Hematopoietic multipotent progenitor cell treated with erythropoietin and hydrocortisone succinate and interleukin-3 and kit ligand, for 8 days (in vitro differentiated cells): ENCODE data around the gene DNM1L.

Experiments
- DNase-seq: peaks from one replicate; pipeline ENCODE4 v3.0.0-alpha.2; 2015

DNM1L gene

DNA sequence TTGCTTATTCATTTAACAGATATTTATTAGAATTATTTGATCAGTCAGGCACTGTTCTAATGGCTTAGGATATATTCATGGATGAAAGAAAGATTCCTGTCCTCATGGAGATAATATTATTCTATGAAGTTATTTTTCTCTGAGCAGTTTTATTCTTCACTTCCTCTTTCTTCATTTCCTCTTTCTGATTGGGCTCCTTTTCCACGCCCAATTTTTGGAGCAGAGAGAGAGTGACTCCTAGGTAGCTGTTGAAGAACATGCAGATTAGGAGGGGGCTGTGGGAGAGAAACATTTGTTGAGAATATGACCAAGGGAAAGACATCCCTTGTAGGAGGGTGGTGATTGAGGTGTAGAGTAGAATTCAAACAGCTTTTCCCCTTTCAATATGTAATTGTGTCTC is 82.6 kb downstream of the DNM1L start:
- DNase-seq = peak; percentile 45

DNA sequence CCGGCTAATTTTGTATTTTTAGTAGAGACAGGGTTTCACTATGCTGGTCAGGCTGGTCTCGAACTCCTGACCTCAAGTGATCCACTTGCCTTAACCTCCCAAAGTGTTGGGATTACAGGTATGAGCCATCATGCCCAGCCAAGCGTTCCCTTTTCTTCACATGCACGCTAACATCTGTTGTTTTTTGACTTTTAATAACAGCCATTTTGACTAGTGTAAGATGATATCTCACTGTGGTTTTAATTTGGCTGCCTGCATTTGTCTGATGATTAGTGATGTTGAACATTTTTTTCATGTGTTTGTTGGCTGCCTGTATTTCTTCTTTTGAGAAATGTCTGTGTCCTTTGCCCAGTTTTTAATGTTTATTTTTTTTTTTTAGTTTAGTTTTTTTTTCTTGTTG is 86.8 kb downstream of the DNM1L start:
- DNase-seq = no peak

DNA sequence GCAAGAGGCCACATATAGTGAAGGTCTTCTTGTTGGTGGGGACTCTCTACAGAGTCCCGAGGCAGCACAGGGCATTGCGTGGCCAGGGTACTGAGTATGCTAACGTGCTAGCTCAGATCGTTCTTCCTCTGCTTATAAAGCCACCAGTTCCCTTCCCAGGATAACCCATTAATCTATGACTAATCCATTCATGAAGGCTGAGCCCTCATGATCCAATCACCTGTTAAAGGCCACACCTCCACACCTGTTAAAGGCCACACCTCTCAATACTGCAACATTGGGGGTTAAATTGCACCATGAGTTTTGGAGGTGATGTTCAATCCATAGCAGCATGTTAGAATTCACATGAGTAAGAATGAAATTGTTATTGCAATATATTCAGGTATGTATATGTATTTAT is 89.4 kb downstream of the DNM1L start:
- DNase-seq = no peak

DNA sequence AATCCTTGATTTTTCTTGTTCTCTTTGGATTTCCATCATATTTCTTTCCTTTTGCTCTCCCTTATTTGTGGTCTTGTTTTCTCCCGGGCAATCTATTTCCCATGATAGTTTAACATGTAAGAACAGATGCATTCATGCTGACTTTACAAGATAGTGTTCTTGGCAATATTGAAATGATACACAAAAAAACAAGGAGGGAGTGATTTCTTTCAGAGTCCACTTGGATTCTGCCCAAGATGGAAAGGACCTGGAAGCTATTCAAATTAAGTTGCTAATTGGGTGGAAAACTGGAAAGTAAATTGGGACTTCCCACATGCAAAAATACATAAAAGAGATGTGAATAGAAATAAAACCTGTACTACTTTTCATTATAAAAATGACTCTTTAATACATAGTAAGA is 91.0 kb downstream of the DNM1L start:
- DNase-seq = no peak

DNA sequence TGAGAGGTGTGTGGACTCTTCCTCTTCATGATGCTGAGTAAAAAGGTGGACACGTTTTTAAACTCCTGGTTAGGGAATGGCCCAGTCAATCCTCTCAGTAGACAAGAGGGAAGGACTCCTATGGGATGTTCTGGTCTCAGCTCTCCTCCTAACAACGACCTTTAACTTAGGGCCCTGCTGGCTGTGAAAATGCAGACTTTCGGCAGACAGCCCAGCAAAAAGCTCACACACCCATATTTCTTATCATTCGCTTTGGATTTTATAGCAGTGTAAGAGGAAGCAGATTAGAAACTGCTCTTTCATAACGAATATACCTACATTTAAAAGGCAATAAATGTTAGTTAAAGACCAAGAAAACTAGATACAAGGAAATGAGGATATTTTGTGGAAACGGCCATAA is 94.6 kb downstream of the DNM1L start:
- no peak for DNase-seq

DNA sequence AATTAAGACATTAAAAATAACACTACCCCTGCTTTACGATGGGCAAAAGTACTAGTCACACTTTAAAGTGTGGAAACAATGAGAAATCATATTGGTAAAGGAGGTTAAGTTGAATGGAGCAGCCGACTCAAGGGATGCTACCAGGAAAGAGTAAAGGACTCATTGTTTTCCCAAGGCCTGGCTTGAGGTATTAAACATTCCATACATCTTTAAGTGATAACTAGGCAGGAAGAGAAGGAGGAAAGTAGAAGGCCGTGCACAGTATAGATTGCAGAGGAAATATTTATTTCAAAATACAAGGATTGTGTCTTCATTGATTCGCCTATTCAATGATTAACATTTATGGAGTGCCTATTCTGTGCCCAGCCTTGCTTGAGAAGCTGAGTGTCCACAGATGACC is 97.2 kb downstream of the DNM1L start:
- DNase-seq = no peak

DNA sequence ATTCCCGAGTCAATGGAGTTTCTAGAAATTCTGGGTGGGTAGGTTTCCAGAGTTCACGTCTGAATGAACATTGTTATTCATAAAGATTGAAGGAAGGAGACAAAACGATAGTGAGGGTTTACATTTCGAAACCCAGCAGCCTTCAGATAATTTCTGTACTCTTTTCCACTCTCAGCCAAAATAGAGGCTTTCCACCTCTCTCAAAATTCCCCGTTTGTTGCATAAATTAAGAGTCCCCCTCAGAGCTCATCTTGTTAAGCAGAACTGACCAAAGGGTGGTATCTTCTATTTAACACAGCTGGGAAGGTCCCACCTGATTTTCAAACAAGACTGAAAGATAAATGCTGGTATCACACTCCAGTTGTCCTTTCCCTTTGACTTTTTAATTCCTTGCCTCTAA is 98.1 kb downstream of the DNM1L start:
- DNase-seq = no peak

DNA sequence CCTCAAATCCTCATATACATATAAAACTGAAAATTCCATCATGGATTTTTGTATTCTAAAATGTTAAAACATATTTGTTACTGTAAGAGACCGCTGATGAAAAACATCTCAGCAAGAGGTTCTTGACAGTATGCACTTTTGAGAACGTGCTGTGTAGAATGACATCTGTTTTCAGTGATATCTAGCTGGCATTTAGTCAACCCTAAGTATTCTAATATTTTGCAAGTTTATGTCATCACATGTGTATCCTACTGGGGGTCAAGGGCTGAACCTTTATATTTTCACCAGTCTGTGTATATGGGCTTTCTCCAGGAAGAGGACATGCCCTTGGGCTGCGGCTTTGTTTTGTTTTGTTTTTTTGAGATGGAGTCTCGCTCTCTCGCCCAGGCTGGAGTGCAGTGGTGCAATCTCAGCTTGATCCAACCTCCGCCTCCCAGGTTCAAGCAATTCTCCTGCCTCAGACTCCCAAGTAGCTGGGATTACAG is 98.6 kb downstream of the DNM1L start:
- DNase-seq = no peak

DNA sequence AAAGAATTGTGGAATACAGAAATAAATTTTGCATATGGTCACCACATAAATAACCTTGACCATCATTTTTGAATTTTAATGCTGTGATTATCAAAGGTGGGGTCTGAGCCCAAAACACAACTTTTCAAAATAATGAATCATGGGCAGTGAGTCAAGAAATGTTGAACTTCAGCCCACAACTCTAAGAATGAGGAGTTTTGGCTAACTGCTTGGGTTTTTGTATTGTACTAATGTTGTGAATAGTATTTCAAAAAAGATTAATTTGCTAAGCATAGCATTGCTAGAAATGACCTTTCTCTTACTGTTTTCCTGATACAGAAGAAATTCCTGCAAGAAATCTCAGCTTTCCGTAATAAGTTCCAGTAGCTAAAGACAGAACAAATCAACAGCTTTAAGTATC is 101.0 kb downstream of the DNM1L start:
- DNase-seq = no peak

DNA sequence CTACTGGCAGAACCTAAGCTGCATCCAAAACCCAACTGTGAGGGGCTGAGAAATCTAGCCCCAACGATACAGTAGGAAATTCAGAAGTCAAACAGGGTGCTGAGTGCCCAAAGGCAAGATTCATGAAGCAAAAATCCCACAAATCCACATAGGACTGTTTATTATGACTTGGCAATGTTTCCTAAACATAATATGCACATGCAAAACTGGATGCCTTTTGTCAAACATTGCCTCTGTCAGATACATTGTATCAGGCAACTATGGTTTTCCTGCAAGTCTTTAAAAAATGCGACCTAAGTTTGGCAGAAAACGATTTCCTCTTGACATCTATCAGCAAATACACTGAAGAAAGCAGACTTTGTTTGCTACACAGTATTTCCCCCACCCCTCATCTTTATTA is 103.9 kb downstream of the DNM1L start:
- DNase-seq = no peak

DNA sequence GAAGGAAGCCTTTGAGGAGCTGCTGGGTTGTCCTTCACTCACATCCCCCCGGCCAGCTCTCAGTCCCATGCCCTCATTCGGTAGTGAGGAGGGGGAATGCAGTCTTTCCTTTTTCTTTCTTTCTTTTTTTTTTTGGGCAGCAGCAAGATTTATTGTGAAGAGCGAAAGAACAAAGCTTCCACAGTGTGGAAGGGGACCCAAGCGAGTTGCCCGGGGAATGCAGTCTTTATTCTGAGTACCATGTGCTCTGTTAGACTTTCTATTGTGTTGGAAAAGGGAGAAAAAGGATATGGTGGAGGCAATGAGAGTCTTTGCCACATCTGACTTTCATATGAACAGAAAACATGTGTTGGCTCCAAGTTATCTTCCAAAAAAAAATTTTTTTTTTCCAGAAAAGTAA is 106.5 kb downstream of the DNM1L start:
- no peak for DNase-seq

DNA sequence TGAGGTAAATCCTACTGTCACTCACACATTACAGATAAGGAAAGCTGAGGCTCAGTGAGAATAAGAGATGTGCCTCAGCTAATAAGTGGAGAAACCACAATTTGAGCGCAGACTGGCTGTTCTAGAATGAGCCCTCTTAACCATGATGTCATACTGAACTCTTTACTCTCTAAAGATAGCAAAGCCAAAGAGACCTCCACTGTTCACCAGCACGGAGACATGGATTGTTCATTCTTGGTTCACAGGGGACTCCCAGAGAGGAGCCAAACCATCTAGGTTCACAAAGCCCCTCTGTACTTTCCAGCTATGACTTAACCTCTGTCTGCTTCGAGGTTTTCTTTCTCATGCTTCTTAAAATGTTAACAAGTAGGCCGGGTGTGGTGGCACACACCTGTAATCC is 109.3 kb downstream of the DNM1L start:
- DNase-seq = no peak

DNA sequence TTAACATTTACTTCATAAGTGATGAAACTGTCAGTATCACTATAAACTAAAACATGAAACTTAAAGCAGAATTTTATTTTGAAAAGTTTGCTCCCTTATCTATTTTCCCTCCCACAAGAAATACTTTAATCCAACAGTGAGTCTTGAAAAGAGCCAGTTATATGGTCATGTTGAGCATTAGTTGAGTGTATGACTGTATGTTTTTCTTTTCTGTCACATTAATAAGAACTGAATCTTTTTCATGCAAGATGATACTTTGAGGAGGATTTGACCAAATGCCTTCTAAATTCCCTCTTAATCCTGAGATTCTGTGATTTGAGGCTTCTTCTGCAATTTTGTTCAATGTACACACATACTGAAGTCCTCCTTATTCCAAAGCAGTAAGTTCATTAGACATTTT is 110.3 kb downstream of the DNM1L start:
- no peak for DNase-seq

DNA sequence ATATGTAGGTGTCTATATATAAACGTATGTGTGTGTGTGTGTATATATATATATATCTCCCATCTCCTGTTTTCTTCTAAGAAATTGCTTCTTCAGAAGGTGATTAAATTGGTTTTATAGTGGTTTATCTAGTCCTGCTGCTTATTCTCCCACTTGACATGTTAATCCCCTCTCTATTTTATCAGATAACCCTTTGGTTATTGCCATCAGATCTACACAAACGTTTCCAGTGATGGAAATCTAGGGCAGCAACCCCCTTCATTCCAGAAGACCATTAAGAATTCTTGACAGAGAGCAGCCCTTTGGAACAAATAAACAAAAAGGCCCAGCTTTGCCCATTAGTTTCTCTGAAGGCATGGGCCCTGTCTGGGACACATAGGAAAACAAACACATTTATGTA is 110.8 kb downstream of the DNM1L start:
- DNase-seq = no peak

DNA sequence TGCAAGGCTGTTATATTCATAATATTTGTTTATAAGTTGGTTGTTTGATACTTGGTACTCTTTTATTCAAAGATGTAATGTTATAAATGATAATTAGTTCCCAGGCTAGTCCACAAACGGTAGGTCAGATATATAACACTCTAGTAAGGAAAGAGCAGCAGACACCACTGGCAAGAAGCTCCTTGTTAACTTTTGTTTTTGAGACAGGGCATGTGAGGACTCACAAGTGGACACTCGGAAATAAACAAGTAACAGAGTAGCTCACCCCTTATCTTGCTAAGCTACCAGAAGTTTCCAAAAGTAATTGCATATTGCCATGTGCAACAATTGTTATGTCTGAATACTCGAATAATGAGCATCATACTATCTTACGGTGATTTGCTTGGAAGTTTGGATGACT is 115.2 kb downstream of the DNM1L start:
- no peak for DNase-seq
